AG04449 (cell line): ENCODE results near the gene PPM1M.

Source experiments
- CTCF ChIA-PET: fragments of 350-600 bp; formaldehyde crosslinking; extraction: SDS; loops from one replicate; lab custom pipeline; 2021; ENCODE audit warnings: antibody characterized with exemption; lab: Yijun Ruan, JAX
- POLR2A ChIA-PET: fragments of 400-600, 350-600 bp; formaldehyde crosslinking; extraction: SDS; loops from one replicate; lab custom pipeline; 2020; ENCODE audit warnings: antibody characterized with exemption, inconsistent platforms; lab: Yijun Ruan, JAX
- DNase-seq: peaks from one replicate; pipeline ENCODE4 v3.0.0-alpha.2; 2010; ENCODE audit warnings: low read depth, low spot score
- H3K4me3 ChIP-seq: 2 replicates; pipeline ENCODE4 v1.5.1; 2011; ENCODE audit warnings: low read depth, mild to moderate bottlenecking, control low read depth, low read length
- CTCF ChIP-seq: IDR thresholded peaks from one replicate; pipeline ENCODE4 v1.5.1; 2011; ENCODE audit warnings: mild to moderate bottlenecking, moderate library complexity, low read length, control low read depth, inconsistent platforms; ENCODE audit not compliant: insufficient read depth; ENCODE audit errors: missing control alignments

The PPM1M gene

GRCh38 chr3:52205727-52206372, 39.7 kb upstream of the PPM1M start:
- POLR2A ChIA-PET: no interaction called here
- CTCF ChIA-PET: interaction anchor here (1.2 to 12.6 kb wide), 5 partner anchors 9 to 202 kb away, joined by 3 to 219 read pairs (median 3); partner anchors contain the start of gene TLR9
- DNase-seq: no peak
- TF ChIP-seq CTCF: no peak
- H3K4me3 ChIP-seq: no peak overlapping the region

GRCh38 chr3:52208556-52208955, 37.0 kb upstream of the PPM1M start:
- ChIA-PET CTCF (interaction anchor here (0.9 to 17.4 kb wide), 8 partner anchors 7 to 204 kb away, joined by 3 to 389 read pairs (median 4); partner anchors contain the start of gene TLR9), POLR2A (no interaction called here)
- no peak for TF ChIP-seq CTCF
- no peak overlapping the region for H3K4me3 ChIP-seq
- no peak for DNase-seq

- no peak for TF ChIP-seq CTCF
- POLR2A ChIA-PET: interaction anchor here (1.2 kb wide), 1 partner anchor 30 kb away, joined by 3 read pairs; no protein-coding TSS in a partner anchor
- CTCF ChIA-PET: interaction anchor here (1.4 to 17.4 kb wide), 3 partner anchors 11 to 130 kb away, joined by 3 to 389 read pairs (median 219); partner anchors contain the start of gene TLR9
These were observed 35.5 kb upstream of the PPM1M start for GRCh38 chr3:52210037-52210436.

GRCh38 chr3:52210550-52211046, 35.0 kb upstream of the PPM1M start:
- no peak for TF ChIP-seq CTCF
- no peak overlapping the region for H3K4me3 ChIP-seq
- DNase-seq: peak; percentile 19
- CTCF ChIA-PET: interaction anchor here (12.6 to 17.4 kb wide), 2 partner anchors 10 to 129 kb away, joined by 219 to 389 read pairs; partner anchors contain the start of gene TLR9
- POLR2A ChIA-PET: interaction anchor here (1.2 kb wide), 1 partner anchor 30 kb away, joined by 3 read pairs; no protein-coding TSS in a partner anchor

More at GRCh38 chr3:52210037-52210436, 35.5 kb upstream of the PPM1M start:
- no peak for DNase-seq
- no peak overlapping the region for H3K4me3 ChIP-seq

GRCh38 chr3:52211268-52211891, 34.2 kb upstream of the PPM1M start:
- DNase-seq: no peak
- TF ChIP-seq CTCF: no peak
- POLR2A ChIA-PET: interaction anchor here (1.2 kb wide), 1 partner anchor 29 kb away, joined by 3 read pairs; no protein-coding TSS in a partner anchor
- H3K4me3 ChIP-seq: no peak overlapping the region
- CTCF ChIA-PET: interaction anchor here (3.1 to 17.4 kb wide), 4 partner anchors 9 to 128 kb away, joined by 14 to 389 read pairs (median 278); partner anchors contain the start of genes TLR9 and TWF2

- H3K4me3 ChIP-seq: no peak overlapping the region
- no peak for TF ChIP-seq CTCF
- CTCF ChIA-PET: interaction anchor here (1.0 to 17.4 kb wide), 5 partner anchors 9 to 127 kb away, joined by 3 to 389 read pairs (median 14); partner anchors contain the start of gene TWF2
- no peak for DNase-seq
- POLR2A ChIA-PET: no interaction called here
These were observed 32.6 kb upstream of the PPM1M start for GRCh38 chr3:52213005-52213404.
